ENCODE results near the gene NTNG2. TPM values are rescaled to one million over a fixed set of nuclear protein-coding genes. Genes with fewer than 3 reads are reported as not detected.
A peak's percentile ranks its signal among the peaks of the same experiment; 100 is the strongest.

The NTNG2 gene
- total RNA-seq, 2 donors from 2014 or later, result 1.3 TPM

DNA sequence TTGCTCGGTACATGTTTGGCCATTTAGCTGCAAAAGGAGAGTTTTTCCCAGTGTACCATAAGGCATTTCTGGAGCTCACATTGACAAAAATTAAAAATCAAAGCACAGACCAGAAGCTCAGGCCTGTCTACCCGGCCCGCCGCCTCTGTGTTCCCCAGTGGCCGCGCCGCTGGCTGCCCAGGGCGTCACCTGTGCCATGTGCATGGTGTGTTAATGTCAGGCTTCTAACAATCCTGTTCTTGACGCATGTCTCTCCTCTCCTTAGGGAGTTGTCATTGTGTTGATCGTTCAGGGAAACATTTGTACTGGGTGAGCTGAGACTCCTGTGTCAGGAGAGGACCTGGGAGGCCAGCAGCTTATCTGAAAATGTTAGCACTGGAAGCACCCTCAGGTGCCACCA lies 9.6 kb upstream of the NTNG2 start:
- Histone ChIP-seq H3K4me1 (ENCODE audit: control insufficient read depth, insufficient read depth, low read length) (no peaks in the 10 kb centered on the region), H3K27ac (ENCODE audit: low read depth, low read length) (no peak overlapping the region), H3K36me3 (ENCODE audit: control insufficient read depth, insufficient read depth, low read length) (no peaks in the 10 kb centered on the region), H3K9me3 (ENCODE audit: control insufficient read depth, low read length) (no peaks in the 10 kb centered on the region), H3K9ac (ENCODE audit: extremely low read depth, low read length, poor library complexity, severe bottlenecking) (no peak overlapping the region), H3K4me3 (ENCODE audit: low read length) (no peak overlapping the region), H3K27me3 (ENCODE audit: control insufficient read depth, insufficient read depth, low read length, poor library complexity, severe bottlenecking) (peaks cover 8% of the 10 kb centered on the region)
- DNase-seq, result no peak
- Mint-ChIP-seq H3K4me3 (no peak overlapping the region), H3K4me1 (peaks cover 8% of the 10 kb centered on the region), H3K36me3 (ENCODE audit: low read depth) (no peaks in the 10 kb centered on the region), H3K27me3 (ENCODE audit: insufficient read depth) (peaks cover 27% of the 10 kb centered on the region), H3K27ac (no peak overlapping the region), H3K9me3 (no peaks in the 10 kb centered on the region)
- TF ChIP-seq, protein P1, sequence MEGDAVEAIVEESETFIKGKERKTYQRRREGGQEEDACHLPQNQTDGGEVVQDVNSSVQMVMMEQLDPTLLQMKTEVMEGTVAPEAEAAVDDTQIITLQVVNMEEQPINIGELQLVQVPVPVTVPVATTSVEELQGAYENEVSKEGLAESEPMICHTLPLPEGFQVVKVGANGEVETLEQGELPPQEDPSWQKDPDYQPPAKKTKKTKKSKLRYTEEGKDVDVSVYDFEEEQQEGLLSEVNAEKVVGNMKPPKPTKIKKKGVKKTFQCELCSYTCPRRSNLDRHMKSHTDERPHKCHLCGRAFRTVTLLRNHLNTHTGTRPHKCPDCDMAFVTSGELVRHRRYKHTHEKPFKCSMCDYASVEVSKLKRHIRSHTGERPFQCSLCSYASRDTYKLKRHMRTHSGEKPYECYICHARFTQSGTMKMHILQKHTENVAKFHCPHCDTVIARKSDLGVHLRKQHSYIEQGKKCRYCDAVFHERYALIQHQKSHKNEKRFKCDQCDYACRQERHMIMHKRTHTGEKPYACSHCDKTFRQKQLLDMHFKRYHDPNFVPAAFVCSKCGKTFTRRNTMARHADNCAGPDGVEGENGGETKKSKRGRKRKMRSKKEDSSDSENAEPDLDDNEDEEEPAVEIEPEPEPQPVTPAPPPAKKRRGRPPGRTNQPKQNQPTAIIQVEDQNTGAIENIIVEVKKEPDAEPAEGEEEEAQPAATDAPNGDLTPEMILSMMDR (conservative IDR thresholded peaks at IDR 0.05), result no peak
- WGBS, 2 experiments (ENCODE audit: insufficient coverage in 1 of 2, insufficient read length in 1 of 2), result 86 to 93% methylated on average over 9 to 10 of the region's 10 CpGs

DNA sequence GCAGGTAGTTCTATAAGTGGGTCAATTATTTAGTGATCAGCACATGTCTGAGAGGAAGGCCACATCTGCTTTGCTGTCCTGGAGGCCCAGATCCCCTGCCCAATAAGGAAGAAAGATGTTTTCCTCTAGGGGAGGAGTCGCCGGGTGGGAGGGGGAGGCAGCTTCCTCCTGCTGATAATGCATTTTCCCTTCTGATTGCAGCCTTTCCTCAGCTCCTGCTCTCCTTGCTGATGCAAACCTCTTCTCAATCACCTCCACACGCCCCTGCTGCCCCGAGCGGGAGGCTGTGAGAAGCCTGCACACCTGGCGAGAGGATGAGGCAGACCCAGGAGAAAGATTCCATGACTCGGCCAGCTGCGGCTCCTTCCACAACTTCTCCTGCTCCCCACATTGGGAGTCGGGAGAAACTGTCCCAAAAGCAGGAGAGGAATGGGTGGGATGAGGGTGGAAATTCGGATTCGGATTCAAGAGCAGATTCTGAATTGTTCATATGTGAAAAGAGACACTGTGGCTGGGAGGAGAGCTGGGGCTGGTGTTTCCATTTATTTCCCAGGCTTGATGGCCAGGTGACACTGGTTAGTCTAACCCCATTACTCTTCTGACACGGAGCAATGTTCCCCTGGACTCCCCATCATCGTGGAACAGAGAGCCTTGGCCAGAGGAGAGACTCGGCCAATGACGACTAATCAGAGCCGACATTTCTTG lies 6.8 kb upstream of the NTNG2 start:
- no peak overlapping the region for H3K4me3 ChIP-seq (ENCODE audit: low read length)
- no peak overlapping the region for H3K4me3 Mint-ChIP-seq
- H3K4me1 Mint-ChIP-seq, result peaks cover 8% of the 10 kb centered on the region
- TF ChIP-seq, protein P1 (conservative IDR thresholded peaks at IDR 0.05), result no peak
- H3K9me3 ChIP-seq (ENCODE audit: control insufficient read depth, low read length), result no peaks in the 10 kb centered on the region
- no peak overlapping the region for H3K27ac ChIP-seq (ENCODE audit: low read depth, low read length)
- H3K27me3 Mint-ChIP-seq (ENCODE audit: insufficient read depth), result peaks cover 41% of the 10 kb centered on the region
- 59 to 66% methylated on average over 9 to 15 of the region's 16 CpGs for WGBS, 2 experiments (ENCODE audit: insufficient coverage in 1 of 2, insufficient read length in 1 of 2)
- H3K4me1 ChIP-seq (ENCODE audit: control insufficient read depth, insufficient read depth, low read length), result no peaks in the 10 kb centered on the region
- DNase-seq, result peak; percentile 80
- no peaks in the 10 kb centered on the region for H3K36me3 Mint-ChIP-seq (ENCODE audit: low read depth)
- H3K9me3 Mint-ChIP-seq, result no peaks in the 10 kb centered on the region
- no peak overlapping the region for H3K27ac Mint-ChIP-seq
- no peaks in the 10 kb centered on the region for H3K36me3 ChIP-seq (ENCODE audit: control insufficient read depth, insufficient read depth, low read length)
- peaks cover 34% of the 10 kb centered on the region for H3K27me3 ChIP-seq (ENCODE audit: control insufficient read depth, insufficient read depth, low read length, poor library complexity, severe bottlenecking)
- H3K9ac ChIP-seq (ENCODE audit: extremely low read depth, low read length, poor library complexity, severe bottlenecking), result no peak overlapping the region

DNA sequence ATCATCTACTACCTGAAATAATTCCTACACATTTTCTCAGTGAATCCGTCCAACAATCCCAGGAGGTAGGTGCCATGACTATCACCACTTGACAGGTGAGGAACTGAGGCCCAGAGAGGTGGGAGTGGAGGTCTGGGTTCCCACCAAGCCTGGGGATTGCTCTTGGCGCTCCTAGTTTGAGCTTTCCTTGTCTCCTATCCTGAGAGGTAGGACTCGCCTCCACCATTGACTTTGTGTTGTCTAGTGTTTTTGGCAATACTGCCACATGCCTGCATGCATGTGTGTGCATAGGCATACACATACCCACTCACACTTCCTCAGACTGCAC lies 6.3 kb upstream of the NTNG2 start:
- Histone ChIP-seq H3K4me3 (ENCODE audit: low read length) (no peak overlapping the region), H3K36me3 (ENCODE audit: control insufficient read depth, insufficient read depth, low read length) (no peaks in the 10 kb centered on the region), H3K9me3 (ENCODE audit: control insufficient read depth, low read length) (no peaks in the 10 kb centered on the region), H3K27me3 (ENCODE audit: control insufficient read depth, insufficient read depth, low read length, poor library complexity, severe bottlenecking) (peaks cover 39% of the 10 kb centered on the region), H3K9ac (ENCODE audit: extremely low read depth, low read length, poor library complexity, severe bottlenecking) (no peak overlapping the region), H3K4me1 (ENCODE audit: control insufficient read depth, insufficient read depth, low read length) (no peaks in the 10 kb centered on the region), H3K27ac (ENCODE audit: low read depth, low read length) (no peak overlapping the region)
- Mint-ChIP-seq H3K36me3 (ENCODE audit: low read depth) (no peaks in the 10 kb centered on the region), H3K4me1 (peaks cover 8% of the 10 kb centered on the region), H3K9me3 (no peaks in the 10 kb centered on the region), H3K27ac (no peak overlapping the region), H3K4me3 (no peak overlapping the region), H3K27me3 (ENCODE audit: insufficient read depth) (peaks cover 44% of the 10 kb centered on the region)
- DNase-seq, result no peak
- WGBS, 2 experiments (ENCODE audit: insufficient coverage in 1 of 2, insufficient read length in 1 of 2), result 89% methylated on average over 3 of the region's 3 CpGs; no CpG with 5 or more reads in 1 of the 2 experiments
- TF ChIP-seq, protein P1 (conservative IDR thresholded peaks at IDR 0.05), result no peak

Measured in endodermal cell (in vitro differentiated cells).